Suprapubic skin (tissue), 4 donors: ENCODE data around the gene PIGK. TPM values are rescaled to one million over a fixed set of nuclear protein-coding genes. Genes with fewer than 3 reads are reported as not detected.
"Not testable (repeated sequence)": the region's sequence is repeated elsewhere in the genome, so short reads cannot be mapped to it uniquely, and the experiment has no call there.

Experiments
- DNase-seq, 2 donors: peaks; one replicate each; pipeline ENCODE4 v3.0.0-alpha.2; 2019; ENCODE audit warnings: low spot score in 2 of 2
- H3K27ac ChIP-seq: fragments of 200-600 bp; sonication (generic); one replicate; pipeline ENCODE4 v1.5.1; 2019
- H3K27me3 ChIP-seq: fragments of 200-600 bp; sonication (generic); one replicate; pipeline ENCODE4 v1.5.1; 2019
- H3K36me3 ChIP-seq: fragments of 200-600 bp; sonication (generic); one replicate; pipeline ENCODE4 v1.5.1; 2019
- H3K4me1 ChIP-seq: fragments of 200-600 bp; sonication (generic); one replicate; pipeline ENCODE4 v1.5.1; 2019
- H3K4me3 ChIP-seq: fragments of 200-600 bp; sonication (generic); one replicate; pipeline ENCODE4 v1.5.1; 2019; ENCODE audit warnings: mild to moderate bottlenecking
- H3K9me3 ChIP-seq: fragments of 200-600 bp; sonication (generic); one replicate; pipeline ENCODE4 v1.5.1; 2019
- CTCF ChIP-seq, 2 donors: fragments of 200-600 bp in 1 of 2; fragments of 450-650 bp in 1 of 2; sonication (generic) in 1 of 2; IDR thresholded peaks; one replicate each; pipeline ENCODE4 v1.5.1; 2016 to 2019; ENCODE audit warnings: antibody characterized with exemption in 2 of 2, mild to moderate bottlenecking in 1 of 2, moderate library complexity in 1 of 2
- EP300 ChIP-seq: sonication (generic); formaldehyde crosslinking; IDR thresholded peaks from one replicate; pipeline ENCODE4 v1.6.1; 2017; ENCODE audit warnings: antibody characterized with exemption
- POLR2A ChIP-seq, 2 donors: fragments of 450-650 bp; IDR thresholded peaks; one replicate each; pipeline ENCODE4 v1.6.1; 2017; ENCODE audit warnings: antibody characterized with exemption in 2 of 2, mild to moderate bottlenecking in 2 of 2, moderate library complexity in 2 of 2
- POLR2AphosphoS5 ChIP-seq, 3 donors: sonication (generic); formaldehyde crosslinking; IDR thresholded peaks; one replicate each; pipeline ENCODE4 v1.6.1; 2017; ENCODE audit warnings: antibody characterized with exemption in 3 of 3
- WGBS: methylation state at CpG from one replicate; pipeline ENCODE4 v1.1.5; 2018; 5-methylcytosine and 5-hydroxymethylcytosine counted together
- total RNA-seq, 4 donors: library from RNA; depleted of rRNA; stranded (reverse); fragments of >200 nt; gene quantifications; one replicate each; pipeline ENCODE4 v1.1.0, GENCODE V29; 2016

PIGK gene
- total RNA-seq, 4 donors from 2014 or later = 8.9 to 16.0 (median 11.8) TPM

GRCh38 chr1:77220687-77221463, 1.6 kb upstream of the PIGK start:
- H3K36me3 ChIP-seq = no peaks in the 10 kb centered on the region
- no peaks in the 10 kb centered on the region for H3K27me3 ChIP-seq
- no peak overlapping the region for H3K27ac ChIP-seq
- TF ChIP-seq CTCF (IDR thresholded peaks at IDR 0.05) (no peak), POLR2A (IDR thresholded peaks at IDR 0.05) (no peak), POLR2AphosphoS5 (IDR thresholded peaks at IDR 0.05) (no peak), EP300 (no peak)
- H3K4me3 ChIP-seq = no peak overlapping the region
- DNase-seq = no peak
- H3K4me1 ChIP-seq = peaks cover 20% of the 10 kb centered on the region
- 58% methylated on average over 3 of the region's 3 CpGs for WGBS
- H3K9me3 ChIP-seq = no peaks in the 10 kb centered on the region

- H3K27ac ChIP-seq = peak overlapping the region; percentile 90
- H3K4me3 ChIP-seq = peak overlapping the region; percentile 86
- no peaks in the 10 kb centered on the region for H3K36me3 ChIP-seq
- TF ChIP-seq POLR2A (IDR thresholded peaks at IDR 0.05) = no peak
- TF ChIP-seq EP300 = no peak
- no peak for TF ChIP-seq POLR2AphosphoS5 (IDR thresholded peaks at IDR 0.05)
- no peak for TF ChIP-seq CTCF (IDR thresholded peaks at IDR 0.05)
- WGBS = 5% methylated on average over 12 of the region's 12 CpGs
- H3K4me1 ChIP-seq = peaks cover 20% of the 10 kb centered on the region
- DNase-seq = no peak
- H3K9me3 ChIP-seq = no peaks in the 10 kb centered on the region
- H3K27me3 ChIP-seq = no peaks in the 10 kb centered on the region
Observed at GRCh38 chr1:77218477-77219165, 609 bp downstream of the PIGK start.

- H3K36me3 ChIP-seq = peaks cover 10% of the 10 kb centered on the region
- H3K9me3 ChIP-seq, H3K4me3 ChIP-seq, H3K27ac ChIP-seq, DNase-seq, H3K4me1 ChIP-seq, H3K27me3 ChIP-seq: not testable (repeated sequence)
- WGBS = 92% methylated on average over 3 of the region's 3 CpGs
Observed at GRCh38 chr1:77204043-77204442, 15.2 kb downstream of the PIGK start.

- no peak for DNase-seq
- TF ChIP-seq POLR2A (IDR thresholded peaks at IDR 0.05) (no peak), EP300 (no peak), CTCF (IDR thresholded peaks at IDR 0.05) (no peak), POLR2AphosphoS5 (IDR thresholded peaks at IDR 0.05) (no peak)
- no peak overlapping the region for H3K4me3 ChIP-seq
- peaks cover 10% of the 10 kb centered on the region for H3K36me3 ChIP-seq
- WGBS = 70% methylated on average over 3 of the region's 3 CpGs
- H3K9me3 ChIP-seq = no peaks in the 10 kb centered on the region
- H3K4me1 ChIP-seq = no peaks in the 10 kb centered on the region
- no peak overlapping the region for H3K27ac ChIP-seq
- no peaks in the 10 kb centered on the region for H3K27me3 ChIP-seq
Observed at GRCh38 chr1:77202751-77203150, 16.5 kb downstream of the PIGK start.

GRCh38 chr1:77200806-77201205, 18.4 kb downstream of the PIGK start:
- H3K4me1 ChIP-seq = no peaks in the 10 kb centered on the region
- H3K27me3 ChIP-seq = no peaks in the 10 kb centered on the region
- H3K9me3 ChIP-seq = no peaks in the 10 kb centered on the region
- no peak overlapping the region for H3K4me3 ChIP-seq
- TF ChIP-seq EP300 (no peak), CTCF (IDR thresholded peaks at IDR 0.05) (no peak), POLR2AphosphoS5 (IDR thresholded peaks at IDR 0.05) (no peak), POLR2A (IDR thresholded peaks at IDR 0.05) (no peak)
- no peak for DNase-seq
- WGBS = 89% methylated on average over 2 of the region's 2 CpGs
- H3K36me3 ChIP-seq = peaks cover 4% of the 10 kb centered on the region
- H3K27ac ChIP-seq = no peak overlapping the region
